Natural killer cell (primary cell): ENCODE results near the gene DCUN1D4. TPM values are rescaled to one million over a fixed set of nuclear protein-coding genes. Genes with fewer than 3 reads are reported as not detected.
"Not testable (repeated sequence)": the region's sequence is repeated elsewhere in the genome, so short reads cannot be mapped to it uniquely, and the experiment has no call there.

ENCODE experiments used
- ATAC-seq, 3 donors: fragments of 150-1000 bp in 2 of 3; fragments of 200-7000 bp in 1 of 3; cut with Tn5 transposase; 1 replicate in 1 of 3; 2 replicates in 2 of 3; pipeline ENCODE4 v1.10.0; 2021; ENCODE audit warnings: mild to moderate bottlenecking in 2 of 3, moderate library complexity in 2 of 3
- DNase-seq, 2 donors: peaks; one replicate each; pipeline versions ENCODE4 v3.0.0 to v3.0.0-alpha.2; 2013 to 2021; ENCODE audit warnings: mixed read lengths in 1 of 2
- H3K27ac ChIP-seq: one replicate; pipeline ENCODE4 v1.5.1; 2013; ENCODE audit warnings: mild to moderate bottlenecking, low read length
- H3K27me3 ChIP-seq: one replicate; pipeline ENCODE4 v1.6.1; 2013; ENCODE audit warnings: low read length; ENCODE audit not compliant: control insufficient read depth, insufficient read depth
- H3K36me3 ChIP-seq: one replicate; pipeline ENCODE4 v1.6.1; 2013; ENCODE audit warnings: low read length; ENCODE audit not compliant: control insufficient read depth, insufficient read depth
- H3K4me1 ChIP-seq: one replicate; pipeline ENCODE4 v1.6.1; 2013; ENCODE audit warnings: low read length; ENCODE audit not compliant: control insufficient read depth, insufficient read depth
- H3K4me3 ChIP-seq: one replicate; pipeline ENCODE4 v1.5.1; 2013; ENCODE audit warnings: low read length
- H3K9me3 ChIP-seq: one replicate; pipeline ENCODE4 v1.6.1; 2013; ENCODE audit warnings: low read length; ENCODE audit not compliant: control insufficient read depth, insufficient read depth
- H3K27ac Mint-ChIP-seq, 2 donors: one replicate each; pipeline ENCODE4 v1.8.0; 2022; ENCODE audit warnings: mild to moderate bottlenecking in 2 of 2, mixed read lengths in 2 of 2, moderate library complexity in 1 of 2
- H3K27me3 Mint-ChIP-seq, 2 donors: one replicate each; pipeline ENCODE4 v1.8.0; 2022; ENCODE audit warnings: low read depth in 2 of 2, mixed read lengths in 2 of 2
- H3K36me3 Mint-ChIP-seq: one replicate; pipeline ENCODE4 v1.8.0; 2022; ENCODE audit warnings: mixed read lengths
- H3K4me1 Mint-ChIP-seq, 2 donors: one replicate each; pipeline ENCODE4 v1.8.0; 2022; ENCODE audit warnings: mixed read lengths in 2 of 2
- H3K4me3 Mint-ChIP-seq: one replicate; pipeline ENCODE4 v1.8.0; 2022; ENCODE audit warnings: mild to moderate bottlenecking, moderate library complexity, mixed read lengths
- H3K9me3 Mint-ChIP-seq, 2 donors: one replicate each; pipeline ENCODE4 v1.8.0; 2022; ENCODE audit warnings: mixed read lengths in 2 of 2
- WGBS: methylation state at CpG from one replicate; pipeline ENCODE4 v1.1.7; 2013; ENCODE audit warnings: missing lambda C conversion rate; ENCODE audit not compliant: insufficient coverage; 5-methylcytosine and 5-hydroxymethylcytosine counted together
- intact Hi-C: fragments of 100-400 bp; cut with micrococcal nuclease; formaldehyde crosslinking; loops from one replicate; pipeline ENCODE4 v1.14.2; 2022
- total RNA-seq, 4 donors: library from RNA; stranded (reverse); fragments of 120-200 nt in 1 of 4; gene quantifications; one replicate each; pipeline versions ENCODE4 v1.2.3 to v1.2.4, GENCODE V29; 2013 to 2022
- TF ChIP-seq, protein P1 (sequence below): fragments of 200-600 bp; IDR thresholded peaks from one replicate; pipeline ENCODE4 v1.8.0; 2022; ENCODE audit warnings: antibody characterized with exemption

Gene DCUN1D4
- total RNA-seq, 3 donors from 2014 or later (not counting 1 experiment from before 2014, with no cell fraction given) = 26.9 to 35.9 (median 35.1) TPM

DNA sequence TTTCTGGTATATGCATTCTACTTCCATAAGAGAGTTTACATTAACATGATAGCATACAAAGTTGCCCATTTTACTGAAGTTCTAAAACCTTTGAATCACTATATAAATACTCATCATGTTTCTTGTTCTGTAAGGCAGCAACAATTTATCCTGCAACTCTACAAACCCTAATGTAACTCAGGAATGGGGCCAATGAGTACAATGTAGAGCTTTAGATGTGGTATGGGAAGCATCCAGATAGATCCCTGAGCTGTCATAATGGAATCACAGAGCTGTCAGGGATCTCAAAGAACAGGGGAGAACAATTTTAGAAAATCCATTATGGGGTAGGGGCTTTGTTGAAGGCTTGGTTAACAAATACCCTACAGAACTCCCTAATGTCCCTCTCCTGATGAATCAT is 88.5 kb downstream of the DCUN1D4 start:
- Histone ChIP-seq H3K4me3 (no peak overlapping the region), H3K27me3 (no peaks in the 10 kb centered on the region), H3K4me1 (no peaks in the 10 kb centered on the region), H3K27ac (no peak overlapping the region), H3K36me3 (no peaks in the 10 kb centered on the region), H3K9me3 (no peaks in the 10 kb centered on the region)
- Mint-ChIP-seq H3K27ac (no peak overlapping the region), H3K4me1 (no peaks in the 10 kb centered on the region), H3K9me3 (no peaks in the 10 kb centered on the region), H3K36me3 (no peaks in the 10 kb centered on the region), H3K4me3 (no peak overlapping the region), H3K27me3 (no peaks in the 10 kb centered on the region)
- TF ChIP-seq, protein P1, sequence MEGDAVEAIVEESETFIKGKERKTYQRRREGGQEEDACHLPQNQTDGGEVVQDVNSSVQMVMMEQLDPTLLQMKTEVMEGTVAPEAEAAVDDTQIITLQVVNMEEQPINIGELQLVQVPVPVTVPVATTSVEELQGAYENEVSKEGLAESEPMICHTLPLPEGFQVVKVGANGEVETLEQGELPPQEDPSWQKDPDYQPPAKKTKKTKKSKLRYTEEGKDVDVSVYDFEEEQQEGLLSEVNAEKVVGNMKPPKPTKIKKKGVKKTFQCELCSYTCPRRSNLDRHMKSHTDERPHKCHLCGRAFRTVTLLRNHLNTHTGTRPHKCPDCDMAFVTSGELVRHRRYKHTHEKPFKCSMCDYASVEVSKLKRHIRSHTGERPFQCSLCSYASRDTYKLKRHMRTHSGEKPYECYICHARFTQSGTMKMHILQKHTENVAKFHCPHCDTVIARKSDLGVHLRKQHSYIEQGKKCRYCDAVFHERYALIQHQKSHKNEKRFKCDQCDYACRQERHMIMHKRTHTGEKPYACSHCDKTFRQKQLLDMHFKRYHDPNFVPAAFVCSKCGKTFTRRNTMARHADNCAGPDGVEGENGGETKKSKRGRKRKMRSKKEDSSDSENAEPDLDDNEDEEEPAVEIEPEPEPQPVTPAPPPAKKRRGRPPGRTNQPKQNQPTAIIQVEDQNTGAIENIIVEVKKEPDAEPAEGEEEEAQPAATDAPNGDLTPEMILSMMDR = no peak
- no peak for DNase-seq
- no peak for ATAC-seq
- intact Hi-C loops = no loop called here

DNA sequence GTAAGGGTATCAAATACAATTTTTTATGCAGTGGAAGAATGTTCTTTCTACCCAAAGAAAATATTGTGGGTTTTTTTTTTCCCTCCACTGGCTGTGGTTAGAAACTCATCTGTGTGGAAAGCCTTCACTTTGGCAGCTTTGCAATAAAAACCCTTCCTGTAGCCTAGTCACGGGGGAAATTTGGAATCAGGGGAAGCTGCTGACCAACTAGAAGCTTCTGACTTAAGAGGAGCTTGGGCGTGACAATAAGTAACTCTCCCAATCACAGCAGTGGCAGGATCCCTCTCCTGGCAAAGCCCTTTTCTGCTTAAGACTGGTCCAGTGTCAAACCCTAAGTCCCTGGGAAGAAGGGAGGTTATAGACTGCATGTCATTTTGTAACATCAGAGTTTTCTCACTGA is 89.3 kb downstream of the DCUN1D4 start:
- Histone ChIP-seq H3K27ac (no peak overlapping the region), H3K4me3 (no peak overlapping the region), H3K9me3 (no peaks in the 10 kb centered on the region), H3K27me3 (no peaks in the 10 kb centered on the region), H3K36me3 (no peaks in the 10 kb centered on the region), H3K4me1 (no peaks in the 10 kb centered on the region)
- ATAC-seq (no peak), DNase-seq (no peak)
- intact Hi-C loops = loop anchor here (1.0 kb wide), 1 partner anchor 31 kb away; no protein-coding TSS in a partner anchor
- Mint-ChIP-seq H3K4me1 (no peaks in the 10 kb centered on the region), H3K9me3 (no peaks in the 10 kb centered on the region), H3K27ac (no peak overlapping the region), H3K4me3 (no peak overlapping the region), H3K27me3 (no peaks in the 10 kb centered on the region), H3K36me3 (no peaks in the 10 kb centered on the region)
- TF ChIP-seq, protein P1 = no peak
- 4% methylated on average over 2 of the region's 2 CpGs for WGBS

DNA sequence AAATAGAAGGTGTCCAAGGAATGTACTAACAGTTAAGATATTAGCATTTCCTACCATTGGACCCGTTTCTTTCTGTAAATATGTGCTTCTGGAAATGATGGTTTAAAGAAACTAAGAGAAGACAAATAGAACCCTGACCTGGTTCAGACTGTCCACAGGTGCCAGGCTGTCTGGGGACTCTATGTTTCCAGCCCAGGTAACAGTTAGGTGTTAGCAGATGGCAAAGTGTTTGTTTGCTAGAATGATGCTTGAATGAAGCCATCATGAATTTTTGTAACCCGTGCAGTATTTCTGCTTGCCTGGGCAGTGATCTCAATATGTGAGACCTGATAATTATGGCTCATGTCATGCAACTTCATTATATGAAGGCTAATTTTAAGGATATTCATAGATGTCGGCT is 89.7 kb downstream of the DCUN1D4 start:
- H3K27me3 Mint-ChIP-seq = no peaks in the 10 kb centered on the region
- H3K9me3 Mint-ChIP-seq = no peaks in the 10 kb centered on the region
- H3K27ac ChIP-seq = no peak overlapping the region
- H3K36me3 Mint-ChIP-seq = no peaks in the 10 kb centered on the region
- intact Hi-C loops = loop anchor here (1.0 kb wide), 1 partner anchor 31 kb away; no protein-coding TSS in a partner anchor
- H3K4me1 ChIP-seq = no peaks in the 10 kb centered on the region
- H3K27me3 ChIP-seq = no peaks in the 10 kb centered on the region
- no peaks in the 10 kb centered on the region for H3K4me1 Mint-ChIP-seq
- no peaks in the 10 kb centered on the region for H3K36me3 ChIP-seq
- no peak overlapping the region for H3K27ac Mint-ChIP-seq
- 78% methylated on average over 2 of the region's 3 CpGs for WGBS
- ATAC-seq (no peak), DNase-seq (no peak)
- H3K4me3 ChIP-seq = no peak overlapping the region
- TF ChIP-seq, protein P1 = no peak
- H3K9me3 ChIP-seq = no peaks in the 10 kb centered on the region
- no peak overlapping the region for H3K4me3 Mint-ChIP-seq

DNA sequence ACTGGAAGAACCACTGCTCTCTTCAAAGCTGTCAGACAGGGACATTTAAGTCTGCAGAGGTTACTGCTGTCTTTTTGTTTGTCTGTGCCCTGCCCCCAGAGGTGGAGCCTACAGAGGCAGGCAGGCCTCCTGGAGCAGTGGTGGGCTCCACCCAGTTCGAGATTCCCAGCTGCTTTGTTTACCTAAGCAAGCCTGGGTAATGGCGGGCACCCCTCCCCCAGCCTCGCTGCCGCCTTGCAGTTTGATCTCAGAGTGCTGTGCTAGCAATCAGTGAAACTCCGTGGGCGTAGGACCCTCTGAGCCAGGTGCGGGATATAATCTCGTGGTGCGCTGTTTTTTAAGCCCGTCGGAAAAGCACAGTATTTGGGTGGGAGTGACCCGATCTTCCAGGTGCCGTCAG is 97.5 kb downstream of the DCUN1D4 start:
- H3K27ac ChIP-seq, H3K27ac Mint-ChIP-seq, H3K4me3 Mint-ChIP-seq, H3K36me3 ChIP-seq, intact Hi-C loops, H3K4me3 ChIP-seq, H3K9me3 ChIP-seq, ATAC-seq, H3K4me1 Mint-ChIP-seq, H3K36me3 Mint-ChIP-seq, H3K27me3 Mint-ChIP-seq, H3K4me1 ChIP-seq, H3K27me3 ChIP-seq, DNase-seq, H3K9me3 Mint-ChIP-seq: not testable (repeated sequence)
- WGBS = 94% methylated on average over 13 of the region's 13 CpGs
